Nephron (organoid): ENCODE results near the gene SWSAP1.

Source experiments
- H3K27ac Mint-ChIP-seq, 3 experiments: 2 replicates each; pipeline ENCODE4 v1.8.0; 2020; ENCODE audit warnings: mixed read lengths in 3 of 3, mild to moderate bottlenecking in 2 of 3, moderate library complexity in 1 of 3
- H3K27me3 Mint-ChIP-seq: 2 replicates; pipeline ENCODE4 v1.8.0; 2021; ENCODE audit warnings: low read depth, mild to moderate bottlenecking, moderate library complexity, mixed read lengths
- H3K36me3 Mint-ChIP-seq: 2 replicates; pipeline ENCODE4 v1.8.0; 2020; ENCODE audit warnings: low read depth, mixed read lengths
- H3K4me1 Mint-ChIP-seq: 2 replicates; pipeline ENCODE4 v1.8.0; 2020; ENCODE audit warnings: mixed read lengths
- H3K4me3 Mint-ChIP-seq, 3 experiments: 2 replicates each; pipeline ENCODE4 v1.8.0; 2020; ENCODE audit warnings: mild to moderate bottlenecking in 3 of 3, mixed read lengths in 3 of 3, moderate library complexity in 2 of 3
- H3K9me3 Mint-ChIP-seq: 2 replicates; pipeline ENCODE4 v1.8.0; 2020; ENCODE audit warnings: mixed read lengths
- CTCF ChIP-seq, 3 experiments: fragments of 200-600 bp; sonication (generic); IDR thresholded peaks; one replicate each; pipeline ENCODE4 v1.5.0; 2021; ENCODE audit warnings: antibody characterized with exemption in 3 of 3; ENCODE audit not compliant: unreplicated experiment in 3 of 3

The SWSAP1 gene

GRCh38 chr19:11420429-11421370 lies 46.2 kb downstream of the SWSAP1 start:
- TF ChIP-seq CTCF (IDR thresholded peaks at IDR 0.05; ENCODE audit: unreplicated experiment in 3 of 3) = no peak
- peaks cover 6% of the 10 kb centered on the region for H3K4me1 Mint-ChIP-seq

DNA sequence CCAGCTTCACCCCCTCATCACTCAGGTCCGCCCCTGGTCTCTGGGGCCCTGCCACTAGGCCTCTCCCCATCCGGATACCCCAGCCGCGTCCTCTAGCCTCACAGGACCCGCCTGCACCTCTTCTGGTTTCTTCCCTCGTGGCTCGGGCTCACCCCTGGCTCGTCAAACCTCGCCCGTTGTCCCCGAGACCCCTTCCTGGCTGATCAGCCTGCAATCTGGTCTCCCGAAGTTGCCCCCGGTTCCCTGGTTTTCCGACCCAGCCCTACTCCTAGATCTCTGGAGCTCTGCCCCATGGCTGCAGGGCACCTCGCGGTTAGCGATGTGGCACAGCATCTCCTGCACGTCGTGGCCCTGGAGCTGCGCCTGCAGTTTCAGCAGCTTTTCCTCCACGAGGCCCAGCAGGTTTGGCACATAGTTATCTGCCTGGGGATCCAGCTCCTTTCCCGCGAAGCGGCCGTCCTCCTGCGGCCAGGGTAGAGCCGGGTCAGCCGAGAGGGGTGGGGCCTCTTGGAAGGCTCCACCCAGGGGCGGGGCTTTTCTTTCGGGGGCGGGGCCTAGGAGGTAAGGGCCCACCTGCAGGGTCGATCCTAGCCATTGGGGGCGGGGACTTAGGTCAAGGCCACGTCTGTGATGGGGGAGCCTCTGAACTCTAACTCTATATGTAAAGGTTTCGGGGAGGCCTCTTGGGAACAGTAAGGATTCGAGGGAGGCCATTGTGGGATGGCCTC lies 47.1 kb downstream of the SWSAP1 start:
- H3K9me3 Mint-ChIP-seq = no peaks in the 10 kb centered on the region
- peak overlapping the region in 1 of 3 experiments; percentile 66 for H3K27ac Mint-ChIP-seq
- H3K4me1 Mint-ChIP-seq = peaks cover 6% of the 10 kb centered on the region
- H3K36me3 Mint-ChIP-seq = peaks cover under 1% of the 10 kb centered on the region
- TF ChIP-seq CTCF (IDR thresholded peaks at IDR 0.05; ENCODE audit: unreplicated experiment in 3 of 3) = no peak
- H3K4me3 Mint-ChIP-seq = peak overlapping the region; percentile 75 to 79 (median 78)
- H3K27me3 Mint-ChIP-seq = peaks cover 77% of the 10 kb centered on the region

More at GRCh38 chr19:11420429-11421370, 46.2 kb downstream of the SWSAP1 start:
- Mint-ChIP-seq H3K27ac (peak overlapping the region in 2 of 3 experiments; percentile 12 to 66), H3K9me3 (no peaks in the 10 kb centered on the region), H3K4me3 (peak overlapping the region; percentile 79 to 86 (median 84)), H3K36me3 (peaks cover 3% of the 10 kb centered on the region), H3K27me3 (peaks cover 85% of the 10 kb centered on the region)

DNA sequence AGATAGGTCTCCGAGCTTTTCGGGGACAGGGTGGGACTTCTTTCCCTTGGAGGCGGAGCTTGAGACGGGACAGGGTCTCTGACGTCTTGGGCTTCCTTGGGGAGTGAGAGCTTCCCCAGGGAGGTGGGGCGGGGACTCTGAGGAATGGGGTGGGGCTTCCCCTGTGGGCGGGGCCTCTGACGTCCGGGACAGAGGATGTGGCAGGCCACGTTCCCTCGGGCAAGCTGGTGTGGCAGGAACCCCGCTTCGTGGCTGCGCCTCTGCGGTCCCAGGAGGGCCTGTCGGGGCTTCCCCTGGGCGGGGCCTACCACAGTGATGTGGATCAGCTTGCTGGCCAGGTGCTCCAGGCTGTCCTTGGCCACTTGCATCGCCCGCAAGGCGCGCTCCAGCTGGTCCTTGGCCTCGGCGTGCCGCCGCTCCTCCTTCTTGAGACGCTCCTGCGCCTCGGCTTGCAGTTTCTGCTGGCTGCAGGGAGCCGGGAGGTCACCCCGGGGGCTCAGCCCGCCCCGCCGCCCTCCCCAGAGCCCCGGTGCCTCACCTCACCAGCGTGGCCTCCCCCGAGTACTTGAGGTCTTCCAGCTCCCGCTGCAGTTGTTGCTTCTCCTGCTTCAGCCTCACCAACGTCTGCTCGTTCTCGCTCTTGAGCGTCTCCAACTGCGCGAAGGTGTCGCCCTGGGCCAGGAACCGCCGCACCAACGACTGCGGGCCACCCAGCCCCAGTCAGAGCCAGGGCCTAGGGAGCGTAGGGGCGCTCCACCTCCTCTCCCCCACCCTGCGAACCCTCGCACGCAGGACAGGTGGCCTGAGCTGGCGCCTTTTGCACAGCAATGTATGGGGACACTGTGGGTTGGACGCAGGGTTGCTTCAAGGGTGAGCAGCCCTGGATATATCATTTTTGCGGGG lies 47.9 kb downstream of the SWSAP1 start:
- Mint-ChIP-seq H3K4me3 (peak overlapping the region; percentile 38 to 79 (median 75)), H3K4me1 (peaks cover 6% of the 10 kb centered on the region), H3K36me3 (no peaks in the 10 kb centered on the region), H3K27me3 (peaks cover 68% of the 10 kb centered on the region), H3K27ac (no peak overlapping the region), H3K9me3 (no peaks in the 10 kb centered on the region)
- no peak for TF ChIP-seq CTCF (IDR thresholded peaks at IDR 0.05; ENCODE audit: unreplicated experiment in 3 of 3)

GRCh38 chr19:11423164-11423790 lies 48.8 kb downstream of the SWSAP1 start:
- Mint-ChIP-seq H3K4me1 (peaks cover 6% of the 10 kb centered on the region), H3K4me3 (no peak overlapping the region), H3K27me3 (peaks cover 59% of the 10 kb centered on the region), H3K36me3 (no peaks in the 10 kb centered on the region), H3K9me3 (no peaks in the 10 kb centered on the region), H3K27ac (no peak overlapping the region)
- no peak for TF ChIP-seq CTCF (IDR thresholded peaks at IDR 0.05; ENCODE audit: unreplicated experiment in 3 of 3)

DNA sequence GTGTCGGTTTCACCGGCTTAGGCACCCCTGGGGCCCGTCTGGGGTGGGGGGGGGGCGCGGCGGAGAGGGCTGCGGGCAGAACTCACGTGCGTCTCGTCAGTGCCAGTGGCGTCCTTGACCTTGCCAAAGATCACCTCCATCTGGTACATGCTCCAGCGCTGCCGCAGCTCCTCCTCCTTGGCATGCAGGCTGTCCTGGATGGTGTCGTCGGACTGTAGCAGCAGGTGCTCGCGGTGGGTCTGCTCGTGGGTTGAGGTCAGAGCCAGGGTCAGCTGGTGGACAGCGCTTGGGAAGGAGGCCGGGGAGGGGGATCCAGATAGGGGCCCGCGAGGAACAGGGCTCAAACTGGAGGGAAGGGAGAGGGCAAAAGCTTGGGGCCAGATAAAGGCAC lies 49.3 kb downstream of the SWSAP1 start:
- Mint-ChIP-seq H3K27ac (no peak overlapping the region), H3K27me3 (peaks cover 54% of the 10 kb centered on the region), H3K4me3 (peak overlapping the region in 1 of 3 experiments; percentile 7), H3K4me1 (peaks cover 6% of the 10 kb centered on the region), H3K36me3 (no peaks in the 10 kb centered on the region), H3K9me3 (no peaks in the 10 kb centered on the region)
- TF ChIP-seq CTCF (IDR thresholded peaks at IDR 0.05; ENCODE audit: unreplicated experiment in 3 of 3) = no peak
